SK-N-SH (cell line): Measurements from ENCODE around the gene CLEC4G. TPM values are rescaled to one million over a fixed set of nuclear protein-coding genes. Genes with fewer than 3 reads are reported as not detected.
A peak's percentile ranks its signal among the peaks of the same experiment; 100 is the strongest.

Experiments
- CTCF ChIA-PET: fragments of 300-600, 350-600 bp; formaldehyde crosslinking; extraction: SDS; loops from one replicate; lab custom pipeline; 2021; lab: Yijun Ruan, JAX
- POLR2A ChIA-PET: fragments of 350-600 bp; sonication (Branson Sonifier 250); formaldehyde crosslinking; extraction: SDS; loops from one replicate; lab custom pipeline; 2020; ENCODE audit warnings: antibody characterized with exemption, inconsistent platforms; lab: Yijun Ruan, JAX
- DNase-seq: peaks from one replicate; pipeline ENCODE4 v3.0.0; 2012
- H2AFZ ChIP-seq: fragments of 200-600 bp; sonication (generic); 2 replicates; pipeline ENCODE4 v1.8.1; 2016; ENCODE audit warnings: antibody characterized with exemption, mild to moderate bottlenecking, low read depth
- H3F3A ChIP-seq: fragments of 200-600 bp; sonication (generic); replicated peaks from 2 replicates; pipeline ENCODE3; 2016; ENCODE audit warnings: antibody characterized with exemption, mild to moderate bottlenecking; ENCODE audit not compliant: insufficient read depth
- H3K27ac ChIP-seq, 2 experiments: fragments of 200-500 bp in 1 of 2; fragments of 200-600 bp in 1 of 2; sonication (Bioruptor generic) in 1 of 2; sonication (generic), shearing (Covaris generic) in 1 of 2; 2 replicates each; pipeline versions ENCODE4 v1.5.1 to v1.6.1; 2014 to 2016; ENCODE audit warnings: low read depth in 2 of 2, inconsistent platforms in 1 of 2, low read length in 1 of 2, mild to moderate bottlenecking in 1 of 2, mixed read lengths in 1 of 2
- H3K27me3 ChIP-seq: fragments of 200-600 bp; sonication (generic), shearing (Covaris generic); 2 replicates; pipeline ENCODE4 v1.6.1; 2016; ENCODE audit warnings: mixed run types; ENCODE audit not compliant: insufficient read depth
- H3K36me3 ChIP-seq, 2 experiments: fragments of 200-500 bp in 1 of 2; fragments of 200-600 bp in 1 of 2; sonication (Bioruptor generic) in 1 of 2; sonication (generic) in 1 of 2; replicated peaks in 1 of 2; 2 replicates each; pipeline versions ENCODE3 to v1.5.1; 2014 to 2016; ENCODE audit warnings: low read length in 1 of 2, mild to moderate bottlenecking in 1 of 2; ENCODE audit not compliant: insufficient read depth in 2 of 2, control insufficient read depth in 1 of 2
- H3K4me1 ChIP-seq, 2 experiments: fragments of 200-500 bp in 1 of 2; fragments of 200-600 bp in 1 of 2; sonication (Bioruptor generic) in 1 of 2; sonication (generic), shearing (Covaris generic) in 1 of 2; 2 replicates each; pipeline versions ENCODE4 v1.5.1 to v1.6.1; 2014 to 2016; ENCODE audit warnings: low read depth in 1 of 2, low read length in 1 of 2, mixed run types in 1 of 2; ENCODE audit not compliant: insufficient read depth in 2 of 2, control insufficient read depth in 1 of 2
- H3K4me2 ChIP-seq: fragments of 200-600 bp; sonication (generic), shearing (Covaris generic); 2 replicates; pipeline ENCODE4 v1.6.1; 2017; ENCODE audit warnings: mixed run types
- H3K4me3 ChIP-seq, 2 experiments: fragments of 200-500 bp in 1 of 2; fragments of 200-600 bp in 1 of 2; sonication (Bioruptor generic) in 1 of 2; sonication (generic), shearing (Covaris generic) in 1 of 2; 2 replicates each; pipeline versions ENCODE4 v1.5.1 to v1.8.1; 2014 to 2016; ENCODE audit warnings: low read depth in 2 of 2, inconsistent platforms in 1 of 2, low read length in 1 of 2, mild to moderate bottlenecking in 1 of 2, mixed read lengths in 1 of 2, moderate library complexity in 1 of 2
- H3K79me2 ChIP-seq: fragments of 200-600 bp; sonication (generic); 2 replicates; pipeline ENCODE4 v1.8.1; 2017; ENCODE audit warnings: mild to moderate bottlenecking; ENCODE audit not compliant: insufficient read depth
- H3K9ac ChIP-seq: fragments of 200-600 bp; sonication (generic); 2 replicates; pipeline ENCODE4 v1.6.1; 2017; ENCODE audit warnings: mixed run types
- H3K9me2 ChIP-seq: fragments of 200-600 bp; sonication (generic); 2 replicates; pipeline ENCODE4 v1.6.1; 2017; ENCODE audit warnings: mixed run types
- H3K9me3 ChIP-seq: fragments of 200-600 bp; sonication (generic); 2 replicates; pipeline ENCODE4 v1.6.1; 2017; ENCODE audit warnings: mixed run types, mild to moderate bottlenecking, moderate library complexity
- H4K20me1 ChIP-seq: fragments of 200-600 bp; sonication (generic); 2 replicates; pipeline ENCODE4 v1.6.1; 2017; ENCODE audit warnings: mild to moderate bottlenecking, mixed run types; ENCODE audit not compliant: insufficient read depth
- CHD2 ChIP-seq: fragments of 150-350 bp; IDR thresholded peaks from 2 replicates; pipeline ENCODE4 v1.6.1; 2018; ENCODE audit warnings: low read length; ENCODE audit not compliant: partially characterized antibody
- CTCF ChIP-seq: fragments of 200-600 bp; sonication (generic); IDR thresholded peaks from 2 replicates; pipeline ENCODE4 v1.6.1; 2017; ENCODE audit warnings: antibody characterized with exemption, mild to moderate bottlenecking, moderate library complexity
- ELF1 ChIP-seq: IDR thresholded peaks from 2 replicates; pipeline ENCODE4 v1.4.0; 2012
- EZH2phosphoT487 ChIP-seq: fragments of 200-600 bp; sonication (generic); IDR thresholded peaks from 2 replicates; pipeline ENCODE4 v1.6.1; 2017; ENCODE audit warnings: low read depth, mixed run types, mild to moderate bottlenecking, antibody characterized with exemption, moderate library complexity, borderline replicate concordance
- FOSL2 ChIP-seq: IDR thresholded peaks from 2 replicates; pipeline ENCODE4 v1.4.0; 2012; ENCODE audit warnings: low read depth, mild to moderate bottlenecking, moderate library complexity, borderline replicate concordance
- FOXJ3 ChIP-seq: sonication (generic); formaldehyde crosslinking; IDR thresholded peaks from 2 replicates; pipeline ENCODE4 v1.5.1; 2020; ENCODE audit warnings: mild to moderate bottlenecking, missing genetic modification reagents
- FOXM1 ChIP-seq: IDR thresholded peaks from 2 replicates; pipeline ENCODE4 v1.4.0; 2012; ENCODE audit warnings: low read depth, mild to moderate bottlenecking
- GABPA ChIP-seq: IDR thresholded peaks from 2 replicates; pipeline ENCODE4 v1.4.0; 2012; ENCODE audit warnings: low read depth, mild to moderate bottlenecking
- MAX ChIP-seq: IDR thresholded peaks from 2 replicates; pipeline ENCODE4 v1.4.0; 2012; ENCODE audit warnings: low read depth
- MEF2A ChIP-seq: IDR thresholded peaks from 2 replicates; pipeline ENCODE4 v1.4.0; 2012; ENCODE audit warnings: low read depth, borderline replicate concordance
- NFIC ChIP-seq: IDR thresholded peaks from 2 replicates; pipeline ENCODE4 v1.4.0; 2012; ENCODE audit warnings: borderline replicate concordance
- NRF1 ChIP-seq: IDR thresholded peaks from 2 replicates; pipeline ENCODE4 v1.6.1; 2012; ENCODE audit warnings: low read depth, mild to moderate bottlenecking, low read length
- RAD21 ChIP-seq: IDR thresholded peaks from 2 replicates; pipeline ENCODE4 v1.6.1; 2012; ENCODE audit warnings: mild to moderate bottlenecking, low read length
- RCOR1 ChIP-seq: fragments of 150-350 bp; IDR thresholded peaks from 2 replicates; pipeline ENCODE4 v1.6.1; 2017; ENCODE audit warnings: antibody characterized with exemption, low read length
- RFX5 ChIP-seq: IDR thresholded peaks from 2 replicates; pipeline ENCODE4 v1.6.1; 2012; ENCODE audit warnings: mild to moderate bottlenecking, improper control_type of control experiment, low read length
- RXRA ChIP-seq: IDR thresholded peaks from 2 replicates; pipeline ENCODE4 v1.4.0; 2012; ENCODE audit warnings: low read depth, mild to moderate bottlenecking, borderline replicate concordance
- SIN3A ChIP-seq: IDR thresholded peaks from 2 replicates; pipeline ENCODE4 v1.6.1; 2012; ENCODE audit warnings: low read depth, mild to moderate bottlenecking, low read length, moderate library complexity, borderline replicate concordance
- SMC3 ChIP-seq: IDR thresholded peaks from 2 replicates; pipeline ENCODE4 v1.6.1; 2012; ENCODE audit warnings: low read depth, low read length, improper control_type of control experiment
- TAF1 ChIP-seq: IDR thresholded peaks from 2 replicates; pipeline ENCODE4 v1.6.1; 2012; ENCODE audit warnings: low read depth, mild to moderate bottlenecking, low read length, moderate library complexity, borderline replicate concordance
- TCF12 ChIP-seq: IDR thresholded peaks from 2 replicates; pipeline ENCODE4 v1.4.0; 2012
- YY1 ChIP-seq: IDR thresholded peaks from 2 replicates; pipeline ENCODE4 v1.4.0; 2012; ENCODE audit warnings: low read depth, mild to moderate bottlenecking
- WGBS: methylation state at CpG from one replicate; pipeline ENCODE4 v1.1.6; 2017; ENCODE audit warnings: low lambda C conversion rate; 5-methylcytosine and 5-hydroxymethylcytosine counted together
- polyA plus RNA-seq, 3 experiments: library from polyadenylated mRNA; depleted of rRNA; stranded (reverse); fragments of >200 nt; gene quantifications; 2 replicates each; pipeline ENCODE4 v1.2.3, GENCODE V29; 2012
- TF ChIP-seq, protein P1 (sequence below): fragments of 150-350 bp; IDR thresholded peaks from 2 replicates; pipeline ENCODE4 v1.6.1; 2016; ENCODE audit warnings: mild to moderate bottlenecking, low read depth, low read length
- TF ChIP-seq, protein P2 (sequence below): IDR thresholded peaks from 2 replicates; pipeline ENCODE4; 2012

CLEC4G gene
- polyA plus RNA-seq, 1 of the 3 experiments (the other 2 are of a cell fraction), result not detected

- no peak overlapping the region for H2AFZ ChIP-seq
- no peak for TF ChIP-seq RCOR1
- no peak for TF ChIP-seq ELF1
- TF ChIP-seq NRF1, result no peak
- TF ChIP-seq GABPA, result no peak
- no peak for TF ChIP-seq MAX
- TF ChIP-seq, protein P1, sequence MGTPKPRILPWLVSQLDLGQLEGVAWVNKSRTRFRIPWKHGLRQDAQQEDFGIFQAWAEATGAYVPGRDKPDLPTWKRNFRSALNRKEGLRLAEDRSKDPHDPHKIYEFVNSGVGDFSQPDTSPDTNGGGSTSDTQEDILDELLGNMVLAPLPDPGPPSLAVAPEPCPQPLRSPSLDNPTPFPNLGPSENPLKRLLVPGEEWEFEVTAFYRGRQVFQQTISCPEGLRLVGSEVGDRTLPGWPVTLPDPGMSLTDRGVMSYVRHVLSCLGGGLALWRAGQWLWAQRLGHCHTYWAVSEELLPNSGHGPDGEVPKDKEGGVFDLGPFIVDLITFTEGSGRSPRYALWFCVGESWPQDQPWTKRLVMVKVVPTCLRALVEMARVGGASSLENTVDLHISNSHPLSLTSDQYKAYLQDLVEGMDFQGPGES, result no peak
- TF ChIP-seq, protein P2, sequence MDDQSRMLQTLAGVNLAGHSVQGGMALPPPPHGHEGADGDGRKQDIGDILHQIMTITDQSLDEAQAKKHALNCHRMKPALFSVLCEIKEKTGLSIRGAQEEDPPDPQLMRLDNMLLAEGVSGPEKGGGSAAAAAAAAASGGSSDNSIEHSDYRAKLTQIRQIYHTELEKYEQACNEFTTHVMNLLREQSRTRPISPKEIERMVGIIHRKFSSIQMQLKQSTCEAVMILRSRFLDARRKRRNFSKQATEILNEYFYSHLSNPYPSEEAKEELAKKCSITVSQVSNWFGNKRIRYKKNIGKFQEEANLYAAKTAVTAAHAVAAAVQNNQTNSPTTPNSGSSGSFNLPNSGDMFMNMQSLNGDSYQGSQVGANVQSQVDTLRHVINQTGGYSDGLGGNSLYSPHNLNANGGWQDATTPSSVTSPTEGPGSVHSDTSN, result no peak
- TF ChIP-seq EZH2phosphoT487, result no peak
- no peak for TF ChIP-seq TCF12
- TF ChIP-seq RFX5, result no peak
- TF ChIP-seq SIN3A, result no peak
- TF ChIP-seq RAD21, result no peak
- TF ChIP-seq FOXJ3, result no peak
- no peak for TF ChIP-seq TAF1
- no peak for TF ChIP-seq MEF2A
- TF ChIP-seq CHD2, result no peak
Measured at GRCh38 chr19:7742575-7742974, 10.7 kb upstream of the CLEC4G start.

DNA sequence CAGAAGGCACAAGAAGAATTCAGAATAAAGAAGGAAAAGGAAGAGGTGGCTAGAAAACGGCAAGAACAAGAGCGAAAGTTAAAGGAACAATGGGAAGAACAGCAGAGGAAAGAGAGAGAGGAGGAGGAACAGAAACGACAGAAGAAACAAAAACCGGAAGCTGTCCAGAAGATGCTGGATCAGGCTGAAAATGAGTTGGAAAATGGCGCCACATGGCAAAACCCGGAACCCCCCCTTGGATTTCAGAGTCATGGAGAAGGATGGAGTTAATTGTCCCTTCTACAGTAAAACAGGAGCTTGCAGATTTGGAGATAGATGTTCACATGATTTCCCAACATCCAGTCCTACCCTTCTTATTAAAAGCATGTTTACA, 8.8 kb upstream of the CLEC4G start:
- H3K4me3 ChIP-seq, result no peak overlapping the region
- CTCF ChIA-PET, result interaction anchor here (2.1 kb wide), 1 partner anchor 386 kb away, joined by 5 read pairs; no protein-coding TSS in a partner anchor
- H3K4me1 ChIP-seq, result no peaks in the 10 kb centered on the region
- no peaks in the 10 kb centered on the region for H3K79me2 ChIP-seq
- no peak overlapping the region for H3K9ac ChIP-seq
- 19% methylated on average over 6 of the region's 6 CpGs for WGBS
- H3F3A ChIP-seq, result no peaks in the 10 kb centered on the region
- H3K27ac ChIP-seq, result no peak overlapping the region
- H3K9me2 ChIP-seq, result no peaks in the 10 kb centered on the region
- no peaks in the 10 kb centered on the region for H3K9me3 ChIP-seq
- DNase-seq, result no peak
- peak overlapping the region; percentile 76; the same call in 1 of the 2 replicates for H2AFZ ChIP-seq
- no peaks in the 10 kb centered on the region for H3K36me3 ChIP-seq
- no peaks in the 10 kb centered on the region for H4K20me1 ChIP-seq
- POLR2A ChIA-PET, result no interaction called here
- peak overlapping the region; percentile 50 for H3K4me2 ChIP-seq
- H3K27me3 ChIP-seq, result peaks cover 65% of the 10 kb centered on the region
- TF ChIP-seq NRF1, result no peak
- TF ChIP-seq RFX5, result no peak
- no peak for TF ChIP-seq MEF2A
- no peak for TF ChIP-seq SMC3
- no peak for TF ChIP-seq FOSL2
- TF ChIP-seq CTCF, result no peak
- no peak for TF ChIP-seq GABPA
- TF ChIP-seq FOXM1, result no peak
- TF ChIP-seq, protein P2, result no peak
- no peak for TF ChIP-seq RXRA
- TF ChIP-seq MAX, result no peak
- no peak for TF ChIP-seq EZH2phosphoT487
- no peak for TF ChIP-seq TAF1
- no peak for TF ChIP-seq CHD2
- no peak for TF ChIP-seq YY1
- TF ChIP-seq NFIC, result no peak
- no peak for TF ChIP-seq RAD21

More at GRCh38 chr19:7742575-7742974, 10.7 kb upstream of the CLEC4G start:
- Histone ChIP-seq H3K9me3 (no peaks in the 10 kb centered on the region), H3K4me2 (no peak overlapping the region), H3K27me3 (peaks cover 54% of the 10 kb centered on the region), H3K4me1 (no peaks in the 10 kb centered on the region), H3K36me3 (no peaks in the 10 kb centered on the region), H4K20me1 (no peaks in the 10 kb centered on the region), H3F3A (no peaks in the 10 kb centered on the region), H3K27ac (no peak overlapping the region), H3K4me3 (no peak overlapping the region), H3K79me2 (no peaks in the 10 kb centered on the region), H3K9me2 (no peaks in the 10 kb centered on the region), H3K9ac (no peak overlapping the region)
- WGBS, result 3% methylated on average over 2 of the region's 2 CpGs
- ChIA-PET CTCF (interaction anchor here (1.1 to 2.1 kb wide), 2 partner anchors 9 to 388 kb away, joined by 3 to 5 read pairs; no protein-coding TSS in a partner anchor), POLR2A (no interaction called here)
- DNase-seq, result no peak
